GM06990 (cell line): ENCODE data around the gene SIRPD.
"Not testable (repeated sequence)": the region's sequence is repeated elsewhere in the genome, so short reads cannot be mapped to it uniquely, and the experiment has no call there.

Experiments
- DNase-seq: peaks from one replicate; pipeline ENCODE4 v3.0.0-alpha.2; 2011; ENCODE audit not compliant: insufficient read length; ENCODE audit errors: extremely low read depth
- H3K27me3 ChIP-seq: replicated peaks from 2 replicates; pipeline ENCODE4 v1.6.0; 2011; ENCODE audit warnings: low read length; ENCODE audit not compliant: control insufficient read depth, insufficient read depth
- H3K36me3 ChIP-seq: 2 replicates; pipeline ENCODE4 v1.5.1; 2011; ENCODE audit warnings: low read length; ENCODE audit not compliant: control insufficient read depth, insufficient read depth
- H3K4me3 ChIP-seq: replicated peaks from 2 replicates; pipeline ENCODE4 v1.5.1; 2011; ENCODE audit warnings: low read depth, mild to moderate bottlenecking, control low read depth, low read length
- TF ChIP-seq, protein P1 (sequence below): IDR thresholded peaks from 2 replicates; pipeline ENCODE4 v1.5.1; 2011; ENCODE audit warnings: low read length, control low read depth, mild to moderate bottlenecking, inconsistent platforms; ENCODE audit not compliant: insufficient read depth, poor library complexity, severe bottlenecking

The SIRPD gene

DNA sequence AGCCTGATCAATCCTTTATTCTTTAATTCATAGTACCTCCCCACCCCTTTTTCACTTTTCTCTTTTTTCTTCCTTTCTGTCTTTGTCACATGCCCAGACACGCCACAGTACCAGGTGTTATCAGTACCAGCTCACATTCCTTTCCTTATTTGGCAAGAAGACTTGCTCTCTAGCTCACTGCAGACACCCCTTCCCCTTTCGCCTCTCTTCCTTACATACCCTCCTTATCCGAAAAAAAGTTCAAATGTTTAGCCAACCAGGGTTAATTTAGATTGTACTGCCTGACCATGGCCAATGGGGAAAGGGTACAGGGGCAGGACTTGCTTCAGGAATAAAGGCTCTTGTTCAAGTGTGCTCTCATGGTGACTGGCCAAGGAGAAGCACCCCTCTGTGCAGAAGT, 57.0 kb downstream of the SIRPD start:
- TF ChIP-seq, protein P1, sequence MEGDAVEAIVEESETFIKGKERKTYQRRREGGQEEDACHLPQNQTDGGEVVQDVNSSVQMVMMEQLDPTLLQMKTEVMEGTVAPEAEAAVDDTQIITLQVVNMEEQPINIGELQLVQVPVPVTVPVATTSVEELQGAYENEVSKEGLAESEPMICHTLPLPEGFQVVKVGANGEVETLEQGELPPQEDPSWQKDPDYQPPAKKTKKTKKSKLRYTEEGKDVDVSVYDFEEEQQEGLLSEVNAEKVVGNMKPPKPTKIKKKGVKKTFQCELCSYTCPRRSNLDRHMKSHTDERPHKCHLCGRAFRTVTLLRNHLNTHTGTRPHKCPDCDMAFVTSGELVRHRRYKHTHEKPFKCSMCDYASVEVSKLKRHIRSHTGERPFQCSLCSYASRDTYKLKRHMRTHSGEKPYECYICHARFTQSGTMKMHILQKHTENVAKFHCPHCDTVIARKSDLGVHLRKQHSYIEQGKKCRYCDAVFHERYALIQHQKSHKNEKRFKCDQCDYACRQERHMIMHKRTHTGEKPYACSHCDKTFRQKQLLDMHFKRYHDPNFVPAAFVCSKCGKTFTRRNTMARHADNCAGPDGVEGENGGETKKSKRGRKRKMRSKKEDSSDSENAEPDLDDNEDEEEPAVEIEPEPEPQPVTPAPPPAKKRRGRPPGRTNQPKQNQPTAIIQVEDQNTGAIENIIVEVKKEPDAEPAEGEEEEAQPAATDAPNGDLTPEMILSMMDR = no peak
- peaks cover 1% of the 10 kb centered on the region; the same call in 1 of the 2 replicates for H3K27me3 ChIP-seq
- H3K4me3 ChIP-seq = no peak overlapping the region
- no peak for DNase-seq
- H3K36me3 ChIP-seq = no peaks in the 10 kb centered on the region

DNA sequence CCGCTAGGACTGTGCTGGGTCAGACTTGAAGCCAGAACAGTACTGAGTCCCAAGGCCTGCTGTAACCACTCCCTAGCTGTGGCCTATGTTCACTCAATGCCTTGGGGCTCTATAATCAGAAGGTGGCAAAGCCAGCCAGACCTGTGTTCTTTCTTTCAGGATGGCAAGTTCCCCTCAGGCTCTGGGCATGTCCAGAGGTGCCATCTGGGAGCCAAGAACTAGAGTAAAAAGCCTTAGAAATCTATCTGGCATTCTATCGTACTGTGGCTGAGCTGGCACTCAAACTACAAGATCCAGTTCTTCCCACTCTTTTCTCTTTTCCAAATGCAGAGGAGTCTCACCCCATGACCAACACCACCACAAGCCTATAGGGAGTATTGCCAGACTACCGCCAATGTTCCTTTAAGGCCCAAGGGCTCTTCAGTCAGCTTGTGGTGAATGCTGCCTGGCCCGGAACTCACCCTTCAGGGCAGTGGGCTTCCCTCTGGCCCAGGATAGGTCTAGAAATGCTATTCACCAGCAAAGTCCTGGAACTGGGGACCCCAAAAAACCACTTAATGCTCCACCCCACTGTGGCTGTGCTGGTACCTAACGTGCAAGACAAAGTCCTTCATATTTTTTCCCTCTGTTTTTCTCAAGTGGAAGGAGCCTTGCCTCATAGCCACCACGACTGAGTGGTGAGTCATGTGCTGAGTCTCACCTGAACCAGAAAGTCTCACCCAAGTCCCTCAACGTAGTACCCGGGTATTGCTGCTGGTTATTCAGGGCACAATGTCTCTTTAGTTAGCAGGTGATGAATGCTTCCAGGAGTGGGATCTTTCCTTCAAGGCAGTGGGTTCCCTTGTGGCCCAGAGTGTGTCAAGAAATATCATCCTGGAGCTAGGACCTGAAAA, 57.7 kb downstream of the SIRPD start:
- H3K36me3 ChIP-seq = no peaks in the 10 kb centered on the region
- DNase-seq = no peak
- no peak overlapping the region for H3K4me3 ChIP-seq
- no peaks in the 10 kb centered on the region; the same call in 1 of the 2 replicates for H3K27me3 ChIP-seq
- TF ChIP-seq, protein P1 = no peak

DNA sequence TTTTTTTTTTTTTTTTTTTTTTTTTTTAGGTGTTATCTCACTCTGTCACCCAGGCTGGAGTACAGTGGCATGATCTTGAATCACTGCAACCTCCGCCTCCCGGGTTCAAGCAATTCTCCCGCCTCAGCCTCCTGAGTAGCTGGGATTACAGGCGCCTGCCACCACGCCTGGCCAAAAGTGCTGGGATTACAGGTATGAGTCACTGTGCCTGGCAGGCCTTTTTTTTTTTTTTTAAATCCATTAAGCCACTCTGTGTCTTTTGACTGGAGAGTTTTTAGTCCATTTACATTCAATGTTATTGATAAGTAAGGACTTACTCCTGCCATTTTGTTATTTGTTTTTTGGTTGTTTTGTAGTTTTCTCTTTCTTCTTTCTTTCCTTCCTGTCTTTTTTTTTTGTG, 60.1 kb downstream of the SIRPD start:
- DNase-seq = not testable (repeated sequence)

DNA sequence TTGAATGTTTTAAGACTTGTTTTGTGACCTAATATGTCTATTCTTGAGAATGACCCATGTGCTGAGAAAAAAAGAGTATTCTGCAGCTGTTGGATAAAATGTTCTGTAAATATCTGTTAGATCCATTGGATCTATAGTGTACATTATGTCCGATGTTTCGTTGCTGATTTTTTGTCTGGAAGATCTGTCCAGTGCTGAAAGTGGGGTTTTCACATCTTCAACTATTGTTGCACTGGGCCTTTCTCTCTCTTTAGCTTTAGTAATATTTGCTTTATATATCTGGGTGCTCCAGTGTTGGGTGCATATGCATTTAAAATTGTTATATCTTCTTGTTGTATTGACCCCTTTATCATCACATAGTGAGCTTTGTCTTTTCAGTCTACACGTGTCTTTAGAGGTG, 60.6 kb downstream of the SIRPD start:
- H3K27me3 ChIP-seq = no peaks in the 10 kb centered on the region; the same call in 1 of the 2 replicates
- no peaks in the 10 kb centered on the region for H3K36me3 ChIP-seq
- DNase-seq = no peak
- no peak overlapping the region for H3K4me3 ChIP-seq
- TF ChIP-seq, protein P1 = no peak

More for the DNA sequence above, 60.1 kb downstream of the SIRPD start:
- not testable (repeated sequence) for H3K4me3 ChIP-seq, H3K36me3 ChIP-seq, H3K27me3 ChIP-seq

DNA sequence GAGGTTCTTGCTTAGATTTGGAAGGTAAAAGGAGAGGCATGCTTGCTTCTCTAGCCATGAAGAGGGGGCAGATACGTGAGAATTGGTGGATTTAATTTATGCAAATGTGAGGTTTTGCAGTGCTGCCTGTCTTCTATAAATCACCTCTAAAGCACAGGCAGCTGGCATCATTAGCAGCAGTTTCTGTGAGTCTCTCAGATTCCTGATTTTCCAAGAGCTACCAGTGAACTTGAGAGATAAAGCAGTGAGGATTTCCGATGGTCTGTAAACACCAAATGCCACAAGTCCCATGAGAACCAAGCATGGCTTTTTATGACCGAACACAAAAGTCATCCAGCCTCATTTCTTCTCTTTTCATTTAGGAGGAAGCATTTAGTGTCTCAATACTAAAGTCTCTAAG, 63.1 kb downstream of the SIRPD start:
- Histone ChIP-seq H3K27me3 (no peaks in the 10 kb centered on the region; the same call in 1 of the 2 replicates), H3K4me3 (no peak overlapping the region), H3K36me3 (no peaks in the 10 kb centered on the region)
- DNase-seq = no peak
- TF ChIP-seq, protein P1 = no peak

DNA sequence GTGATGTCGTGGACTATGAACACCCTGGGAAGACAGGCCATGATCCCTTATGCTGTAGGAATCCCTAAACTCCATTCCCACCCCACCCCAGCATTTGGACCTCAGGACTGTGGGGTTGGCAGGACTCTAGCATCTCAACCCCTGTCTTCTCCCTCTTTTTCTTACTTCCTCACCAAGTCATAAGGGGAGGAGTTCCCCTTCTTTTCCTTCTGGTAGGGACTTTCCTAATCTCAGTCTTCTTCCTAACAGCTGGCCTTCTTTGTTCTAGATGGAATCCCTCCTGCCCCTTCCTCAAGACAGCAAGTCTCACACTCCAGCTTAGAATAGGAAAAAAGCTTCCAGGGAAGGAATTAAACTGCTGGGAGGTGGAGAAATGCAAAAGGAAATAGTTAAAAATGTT, 64.0 kb downstream of the SIRPD start:
- TF ChIP-seq, protein P1 = no peak
- Histone ChIP-seq H3K4me3 (no peak overlapping the region), H3K27me3 (no peaks in the 10 kb centered on the region), H3K36me3 (no peaks in the 10 kb centered on the region)
- no peak for DNase-seq
